DOHH2 (cell line): ENCODE data around the gene TIMP3.

ENCODE experiments used
- EZH2phosphoT487 ChIP-seq: fragments of 200-600 bp; sonication (generic); IDR thresholded peaks from 2 replicates; pipeline ENCODE4 v1.6.1; 2017; ENCODE audit warnings: borderline replicate concordance, mild to moderate bottlenecking, antibody characterized with exemption, low read length, moderate library complexity, mixed read lengths
- TF ChIP-seq, protein P1 (sequence below): fragments of 200-600 bp; sonication (generic); IDR thresholded peaks from one replicate; pipeline ENCODE4 v1.5.1; 2014; ENCODE audit warnings: antibody characterized with exemption, mild to moderate bottlenecking, low read depth, low read length; ENCODE audit not compliant: poor library complexity, severe bottlenecking

DNA sequence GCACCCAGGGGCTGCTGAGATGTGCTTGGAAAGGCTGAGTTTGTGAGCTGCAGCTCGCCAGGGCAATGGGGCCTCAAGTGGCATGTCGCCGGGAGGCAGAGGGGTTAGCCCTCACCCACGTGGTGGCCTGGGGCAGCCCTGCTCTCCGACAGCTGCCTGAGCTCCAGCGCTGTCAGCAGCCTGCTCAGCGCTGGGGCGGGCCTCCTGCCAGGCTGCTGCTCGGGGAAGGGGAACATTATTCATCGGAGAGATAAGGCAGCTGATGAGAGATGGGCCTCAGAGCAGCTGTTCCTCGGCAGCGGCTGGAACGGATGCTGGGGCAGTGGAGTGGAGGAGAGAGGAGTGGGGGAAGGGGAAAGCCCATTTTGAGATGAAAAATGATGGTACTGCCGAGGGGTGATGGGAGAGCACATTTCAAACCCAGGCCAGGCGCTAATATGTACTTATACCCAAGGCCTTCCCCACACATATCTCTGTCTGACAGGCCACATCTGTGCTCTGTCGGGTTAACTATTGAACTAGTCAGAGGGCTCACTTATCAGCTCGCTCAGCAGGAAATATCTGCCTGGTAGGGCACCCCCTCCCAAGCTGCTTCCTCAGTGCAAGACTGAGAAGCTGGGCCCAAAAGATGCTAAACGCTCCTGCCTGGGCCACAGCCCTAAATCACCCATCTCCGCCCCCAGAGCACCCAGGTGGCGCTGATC is 79.5 kb downstream of the TIMP3 start:
- TF ChIP-seq, protein P1, sequence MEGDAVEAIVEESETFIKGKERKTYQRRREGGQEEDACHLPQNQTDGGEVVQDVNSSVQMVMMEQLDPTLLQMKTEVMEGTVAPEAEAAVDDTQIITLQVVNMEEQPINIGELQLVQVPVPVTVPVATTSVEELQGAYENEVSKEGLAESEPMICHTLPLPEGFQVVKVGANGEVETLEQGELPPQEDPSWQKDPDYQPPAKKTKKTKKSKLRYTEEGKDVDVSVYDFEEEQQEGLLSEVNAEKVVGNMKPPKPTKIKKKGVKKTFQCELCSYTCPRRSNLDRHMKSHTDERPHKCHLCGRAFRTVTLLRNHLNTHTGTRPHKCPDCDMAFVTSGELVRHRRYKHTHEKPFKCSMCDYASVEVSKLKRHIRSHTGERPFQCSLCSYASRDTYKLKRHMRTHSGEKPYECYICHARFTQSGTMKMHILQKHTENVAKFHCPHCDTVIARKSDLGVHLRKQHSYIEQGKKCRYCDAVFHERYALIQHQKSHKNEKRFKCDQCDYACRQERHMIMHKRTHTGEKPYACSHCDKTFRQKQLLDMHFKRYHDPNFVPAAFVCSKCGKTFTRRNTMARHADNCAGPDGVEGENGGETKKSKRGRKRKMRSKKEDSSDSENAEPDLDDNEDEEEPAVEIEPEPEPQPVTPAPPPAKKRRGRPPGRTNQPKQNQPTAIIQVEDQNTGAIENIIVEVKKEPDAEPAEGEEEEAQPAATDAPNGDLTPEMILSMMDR = no peak
- no peak for TF ChIP-seq EZH2phosphoT487
